Endothelial cell of umbilical vein (primary cell): Measurements from ENCODE around the gene GNL2. TPM values are rescaled to one million over a fixed set of nuclear protein-coding genes. Genes with fewer than 3 reads are reported as not detected.

Source experiments
- BruUV-seq: library from RNA; stranded (reverse); fragments of 400-500 nt; replicated peaks from 2 replicates; lab custom pipeline; 2021; lab: Mats Ljungman, UMichigan
- CTCF ChIA-PET: fragments of 300-600, 350-600 bp; sonication (Branson Sonifier 250); formaldehyde crosslinking; loops from one replicate; lab custom pipeline; 2021; ENCODE audit warnings: antibody characterized with exemption, inconsistent platforms; lab: Charles Lee
- POLR2A ChIA-PET: fragments of 300-600, 350-600 bp; sonication (Branson Sonifier 250); formaldehyde crosslinking; loops from one replicate; lab custom pipeline; 2021; ENCODE audit warnings: antibody characterized with exemption, inconsistent platforms; lab: Charles Lee
- DNase-seq: peaks from one replicate; pipeline ENCODE4 v3.0.0-alpha.2; 2011; ENCODE audit warnings: low read depth, low spot score
- FAIRE-seq: peaks from 2 replicates; lab custom pipeline; 2011; peaks lifted over from hg19 to GRCh38; lab: Jason Lieb, UNC
- H2AFZ ChIP-seq: 2 replicates; pipeline ENCODE4 v1.6.0; 2012; ENCODE audit warnings: low read depth, low read length, control low read depth, inconsistent platforms
- H3K27ac ChIP-seq: 2 replicates; pipeline ENCODE4 v1.5.1; 2011; ENCODE audit warnings: low read depth, mild to moderate bottlenecking, control low read depth, low read length, moderate library complexity; ENCODE audit not compliant: insufficient read depth
- H3K27me3 ChIP-seq, 2 experiments: 2 replicates each; pipeline versions ENCODE4 v1.6.0 to v1.6.1; 2011; ENCODE audit warnings: low read length in 2 of 2, mixed read lengths in 1 of 2; ENCODE audit not compliant: control insufficient read depth in 2 of 2, insufficient read depth in 2 of 2
- H3K36me3 ChIP-seq, 2 experiments: 2 replicates in 1 of 2; 3 replicates in 1 of 2; pipeline ENCODE4 v1.5.1; 2011; ENCODE audit warnings: low read length in 2 of 2, mild to moderate bottlenecking in 1 of 2, moderate library complexity in 1 of 2; ENCODE audit not compliant: control insufficient read depth in 2 of 2, insufficient read depth in 2 of 2; ENCODE audit errors: extremely low read depth in 1 of 2
- H3K4me1 ChIP-seq: 3 replicates; pipeline ENCODE4 v1.5.1; 2011; ENCODE audit warnings: mild to moderate bottlenecking, low read length; ENCODE audit not compliant: control insufficient read depth, insufficient read depth; ENCODE audit errors: extremely low read depth
- H3K4me2 ChIP-seq: 2 replicates; pipeline ENCODE4 v1.6.1; 2011; ENCODE audit warnings: low read length, control low read depth, mixed read lengths; ENCODE audit not compliant: insufficient read depth
- H3K4me3 ChIP-seq, 3 experiments: fragments of 200-600 bp in 1 of 3; sonication (generic), shearing (Covaris generic) in 1 of 3; replicated peaks in 1 of 3; 2 replicates each; pipeline ENCODE4 v1.5.1; 2011 to 2016; ENCODE audit warnings: control low read depth in 3 of 3, low read length in 3 of 3, mild to moderate bottlenecking in 2 of 3, inconsistent platforms in 1 of 3, low read depth in 1 of 3, moderate library complexity in 1 of 3; ENCODE audit not compliant: insufficient read depth in 1 of 3
- H3K79me2 ChIP-seq: 2 replicates; pipeline ENCODE4 v1.6.0; 2012; ENCODE audit warnings: low read length, inconsistent platforms; ENCODE audit not compliant: control insufficient read depth, insufficient read depth
- H3K9ac ChIP-seq: replicated peaks from 2 replicates; pipeline ENCODE3; 2011; ENCODE audit warnings: low read length, control low read depth; ENCODE audit not compliant: insufficient read depth; ENCODE audit errors: extremely low read depth
- H3K9me1 ChIP-seq: replicated peaks from 3 replicates; pipeline ENCODE4 v1.6.0; 2011; ENCODE audit warnings: mild to moderate bottlenecking, low read length; ENCODE audit not compliant: control insufficient read depth, insufficient read depth; ENCODE audit errors: extremely low read depth
- H3K9me3 ChIP-seq: replicated peaks from 2 replicates; pipeline ENCODE4 v1.5.1; 2012; ENCODE audit warnings: low read length, inconsistent platforms; ENCODE audit not compliant: control insufficient read depth, insufficient read depth
- H4K20me1 ChIP-seq: replicated peaks from 2 replicates; pipeline ENCODE3; 2011; ENCODE audit warnings: mild to moderate bottlenecking, low read length; ENCODE audit not compliant: control insufficient read depth, insufficient read depth; ENCODE audit errors: extremely low read depth
- EZH2 ChIP-seq: IDR thresholded peaks from 2 replicates; pipeline ENCODE4 v1.6.1; 2012; ENCODE audit warnings: borderline replicate concordance, low read depth, mild to moderate bottlenecking, moderate library complexity, low read length, inconsistent platforms; ENCODE audit not compliant: severe bottlenecking
- FOS ChIP-seq: IDR thresholded peaks from 2 replicates; pipeline ENCODE4 v1.6.1; 2011; ENCODE audit warnings: mild to moderate bottlenecking, low read length, moderate library complexity, borderline replicate concordance; ENCODE audit not compliant: insufficient read depth
- GATA2 ChIP-seq: IDR thresholded peaks from 2 replicates; pipeline ENCODE4 v1.7.0; 2011; ENCODE audit warnings: low read depth, mild to moderate bottlenecking, moderate library complexity, mixed read lengths, low read length; ENCODE audit not compliant: insufficient read length, insufficient read depth
- JUN ChIP-seq: IDR thresholded peaks from 2 replicates; pipeline ENCODE4 v1.6.1; 2011; ENCODE audit warnings: borderline replicate concordance, low read depth; ENCODE audit not compliant: insufficient read length, insufficient read depth
- MYC ChIP-seq: IDR thresholded peaks from one replicate; pipeline ENCODE4 v1.6.1; 2011; ENCODE audit warnings: mild to moderate bottlenecking, low read depth, low read length
- POLR2A ChIP-seq: IDR thresholded peaks from 2 replicates; pipeline ENCODE4 v1.6.1; 2012; ENCODE audit warnings: low read depth, mild to moderate bottlenecking, control low read depth, low read length
- POLR2AphosphoS5 ChIP-seq: IDR thresholded peaks from 2 replicates; pipeline ENCODE4 v1.6.1; 2012; ENCODE audit warnings: low read depth, mild to moderate bottlenecking, control low read depth, low read length, moderate library complexity; ENCODE audit not compliant: insufficient read depth
- dilution Hi-C: fragments of 300-500 bp; cut with MboI; formaldehyde crosslinking; loops from one replicate; pipeline ENCODE4 v1.15.0; 2019; ENCODE audit warnings: low sequenced_read_pairs; ENCODE audit not compliant: extremely low pct_ligation_motif_present
- intact Hi-C: fragments of 100-400 bp; cut with micrococcal nuclease; formaldehyde crosslinking; loops from one replicate; pipeline ENCODE4 v1.10.0; 2022
- polyA plus RNA-seq, 4 experiments: library from polyadenylated mRNA; depleted of rRNA in 3 of 4; stranded (reverse) in 3 of 4; unstranded in 1 of 4; fragments of >200 nt; gene quantifications; 2 replicates each; pipeline versions ENCODE4 v1.2.1 to v1.2.3, GENCODE V29; 2011 to 2012; ENCODE audit warnings: missing spikeins in 1 of 4
- total RNA-seq: library from RNA; stranded (reverse); gene quantifications from 2 replicates; pipeline ENCODE4 v1.2.3, GENCODE V29; 2021
- TF ChIP-seq, protein P1 (sequence below), 2 donors: IDR thresholded peaks; 1 replicate in 1 of 2; 2 replicates in 1 of 2; pipeline ENCODE4 v1.5.1; 2011; ENCODE audit warnings: low read length in 2 of 2, mild to moderate bottlenecking in 2 of 2, moderate library complexity in 2 of 2, control low read depth in 1 of 2, inconsistent platforms in 1 of 2, low read depth in 1 of 2; ENCODE audit not compliant: insufficient read depth in 1 of 2; ENCODE audit errors: extremely low read depth in 1 of 2
- TF ChIP-seq, protein P2 (sequence below): IDR thresholded peaks from 2 replicates; pipeline ENCODE4 v1.6.1; 2011; ENCODE audit not compliant: insufficient read depth, insufficient read length

Gene GNL2
- total and polyA plus RNA-seq, 2 donors (not counting 3 experiments of a cell fraction or from before 2014, with no cell fraction given): 18.0 to 55.5 TPM

DNA sequence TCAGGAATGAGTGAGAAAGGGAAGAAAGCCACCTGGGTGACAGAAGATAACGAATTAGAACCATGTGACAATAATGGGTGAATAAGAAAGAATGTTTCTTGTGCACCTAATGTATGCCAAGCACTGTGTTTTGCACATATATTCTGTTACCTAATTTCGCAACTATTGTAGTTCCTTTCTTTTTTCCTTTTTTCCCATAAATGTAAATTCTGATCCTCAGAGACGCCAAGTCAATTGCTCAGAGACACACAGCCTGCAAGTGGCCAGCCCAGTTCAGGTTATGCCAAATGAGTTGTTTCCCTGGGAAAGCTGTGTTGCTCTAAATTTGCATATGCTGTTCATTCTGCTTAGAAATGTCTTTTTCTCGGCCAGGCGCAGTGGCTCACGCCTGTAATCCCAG, 40.7 kb upstream of the GNL2 start:
- CTCF ChIA-PET: no interaction called here
- FAIRE-seq: no peak

More for the DNA sequence above, 40.7 kb upstream of the GNL2 start:
- intact Hi-C loops: no loop called here
- BruUV-seq: no TSS peak
- no peak for TF ChIP-seq POLR2AphosphoS5
- no peak for TF ChIP-seq EZH2
- TF ChIP-seq POLR2A: no peak
- TF ChIP-seq, protein P1, sequence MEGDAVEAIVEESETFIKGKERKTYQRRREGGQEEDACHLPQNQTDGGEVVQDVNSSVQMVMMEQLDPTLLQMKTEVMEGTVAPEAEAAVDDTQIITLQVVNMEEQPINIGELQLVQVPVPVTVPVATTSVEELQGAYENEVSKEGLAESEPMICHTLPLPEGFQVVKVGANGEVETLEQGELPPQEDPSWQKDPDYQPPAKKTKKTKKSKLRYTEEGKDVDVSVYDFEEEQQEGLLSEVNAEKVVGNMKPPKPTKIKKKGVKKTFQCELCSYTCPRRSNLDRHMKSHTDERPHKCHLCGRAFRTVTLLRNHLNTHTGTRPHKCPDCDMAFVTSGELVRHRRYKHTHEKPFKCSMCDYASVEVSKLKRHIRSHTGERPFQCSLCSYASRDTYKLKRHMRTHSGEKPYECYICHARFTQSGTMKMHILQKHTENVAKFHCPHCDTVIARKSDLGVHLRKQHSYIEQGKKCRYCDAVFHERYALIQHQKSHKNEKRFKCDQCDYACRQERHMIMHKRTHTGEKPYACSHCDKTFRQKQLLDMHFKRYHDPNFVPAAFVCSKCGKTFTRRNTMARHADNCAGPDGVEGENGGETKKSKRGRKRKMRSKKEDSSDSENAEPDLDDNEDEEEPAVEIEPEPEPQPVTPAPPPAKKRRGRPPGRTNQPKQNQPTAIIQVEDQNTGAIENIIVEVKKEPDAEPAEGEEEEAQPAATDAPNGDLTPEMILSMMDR (IDR thresholded peaks at IDR 0.05; ENCODE audit: extremely low read depth in 1 of 2, insufficient read depth in 1 of 2, low read depth in 1 of 2, low read length in 2 of 2): no peak
- TF ChIP-seq, protein P2, sequence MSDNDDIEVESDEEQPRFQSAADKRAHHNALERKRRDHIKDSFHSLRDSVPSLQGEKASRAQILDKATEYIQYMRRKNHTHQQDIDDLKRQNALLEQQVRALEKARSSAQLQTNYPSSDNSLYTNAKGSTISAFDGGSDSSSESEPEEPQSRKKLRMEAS: no peak
- TF ChIP-seq MYC: no peak
- TF ChIP-seq FOS: no peak
- no peak for TF ChIP-seq JUN
- TF ChIP-seq GATA2: no peak
- Histone ChIP-seq H3K9ac (no peak overlapping the region), H3K4me3 (no peak overlapping the region), H3K36me3 (no peaks in the 10 kb centered on the region), H3K79me2 (no peaks in the 10 kb centered on the region), H2AFZ (no peak overlapping the region), H3K4me1 (no peaks in the 10 kb centered on the region), H3K4me2 (no peak overlapping the region), H4K20me1 (no peaks in the 10 kb centered on the region), H3K27ac (no peak overlapping the region), H3K9me1 (no peaks in the 10 kb centered on the region), H3K9me3 (no peaks in the 10 kb centered on the region), H3K27me3 (peaks cover 46 to 54% of the 10 kb centered on the region in 2 experiments)
- no peak for DNase-seq
- dilution Hi-C loops: no loop called here
- POLR2A ChIA-PET: no interaction called here
